ENCODE data around the gene GPR85.
A peak's percentile ranks its signal among the peaks of the same experiment; 100 is the strongest.
"Not testable (repeated sequence)": the region's sequence is repeated elsewhere in the genome, so short reads cannot be mapped to it uniquely, and the experiment has no call there.

Gene GPR85, protein sequence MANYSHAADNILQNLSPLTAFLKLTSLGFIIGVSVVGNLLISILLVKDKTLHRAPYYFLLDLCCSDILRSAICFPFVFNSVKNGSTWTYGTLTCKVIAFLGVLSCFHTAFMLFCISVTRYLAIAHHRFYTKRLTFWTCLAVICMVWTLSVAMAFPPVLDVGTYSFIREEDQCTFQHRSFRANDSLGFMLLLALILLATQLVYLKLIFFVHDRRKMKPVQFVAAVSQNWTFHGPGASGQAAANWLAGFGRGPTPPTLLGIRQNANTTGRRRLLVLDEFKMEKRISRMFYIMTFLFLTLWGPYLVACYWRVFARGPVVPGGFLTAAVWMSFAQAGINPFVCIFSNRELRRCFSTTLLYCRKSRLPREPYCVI

DNA sequence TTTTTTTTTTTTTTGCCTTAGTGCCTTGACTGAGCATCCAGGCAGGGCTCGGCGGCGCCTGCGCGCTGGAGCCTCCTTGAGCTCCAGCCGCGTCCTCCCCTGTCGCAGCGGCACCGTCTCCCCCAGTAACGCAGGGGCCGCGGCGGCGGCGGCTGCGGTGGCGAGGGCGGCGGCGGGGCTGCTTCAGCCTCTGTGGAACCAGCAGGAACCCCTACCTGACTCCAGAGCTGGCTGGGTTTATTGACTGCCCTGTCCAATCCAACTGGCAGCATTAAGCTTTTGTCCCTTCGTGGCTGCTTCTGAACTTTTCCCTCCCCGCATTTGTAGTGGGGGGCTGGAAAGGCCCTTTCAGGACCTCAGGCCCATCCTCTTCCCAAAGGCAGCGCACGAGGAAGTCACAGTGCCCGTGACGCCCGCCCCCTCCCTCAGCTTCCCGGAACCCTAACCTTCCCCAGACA, at the start of gene GPR85:
GPR85 (minus strand) TSS at position 397 of the 458 bp plus-strand sequence. CDS start 2,106 bp downstream, outside the sequence.
- no peak for DNase-seq (ENCODE audit: low spot score)

DNA sequence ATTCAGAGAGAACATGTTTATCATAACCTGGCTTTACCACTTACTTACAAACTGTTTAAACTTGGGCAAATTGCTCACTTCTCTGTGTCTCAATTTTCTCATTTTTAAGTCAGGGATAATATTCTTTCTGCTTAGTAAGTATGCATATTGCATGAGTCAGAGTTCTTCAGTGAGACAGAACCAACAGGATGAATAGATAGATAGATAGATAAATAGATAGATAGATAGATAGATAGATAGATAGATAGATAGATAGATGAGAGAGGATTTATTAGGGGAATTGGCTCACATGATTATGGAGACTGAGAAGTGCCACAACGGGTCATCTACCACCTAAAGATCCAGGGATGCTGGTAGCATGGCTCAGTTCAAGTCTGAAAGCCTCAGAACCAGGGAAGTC, 47.4 kb upstream of the GPR85 start:
- no peak for DNase-seq (ENCODE audit: low spot score)

DNA sequence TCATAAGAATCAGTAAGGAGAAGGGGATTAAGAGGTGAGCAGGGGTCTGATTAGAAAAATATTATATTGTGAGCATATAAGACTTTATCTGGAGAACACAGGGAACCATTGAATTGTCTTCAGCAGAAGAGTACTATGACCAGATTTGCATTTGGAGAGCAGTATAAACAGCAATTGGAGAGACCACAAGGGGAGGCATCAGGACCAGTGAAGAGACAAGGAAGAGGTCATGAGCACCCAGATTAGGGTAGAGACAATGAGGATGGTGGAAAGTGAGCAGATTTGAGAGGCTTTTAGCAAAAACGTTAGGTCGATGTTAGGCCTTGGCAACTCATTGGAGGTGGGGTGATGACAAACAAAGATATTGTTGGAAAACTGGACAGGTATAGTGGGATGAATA, 44.7 kb upstream of the GPR85 start:
- no peak for DNase-seq (ENCODE audit: low spot score)

DNA sequence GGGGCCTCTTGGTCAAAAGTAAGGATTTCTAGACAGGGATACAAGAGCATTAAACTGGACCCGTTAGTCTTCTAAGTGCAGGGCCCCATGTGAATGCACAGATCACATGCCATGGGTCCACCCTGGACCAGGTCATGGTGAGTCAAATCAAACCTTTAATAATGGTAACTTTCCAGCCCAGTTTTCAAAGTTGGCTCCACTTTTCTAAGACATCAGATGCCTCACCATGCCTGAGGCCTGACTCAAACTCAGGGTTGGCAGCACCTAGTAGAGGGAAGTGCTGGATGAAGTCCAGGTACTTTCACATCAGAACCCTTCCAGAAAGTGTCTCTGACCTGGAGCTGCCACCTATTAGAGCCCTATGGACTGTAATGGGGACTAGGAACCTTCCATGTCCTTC, 41.4 kb upstream of the GPR85 start:
- no peak for DNase-seq (ENCODE audit: low spot score)

DNA sequence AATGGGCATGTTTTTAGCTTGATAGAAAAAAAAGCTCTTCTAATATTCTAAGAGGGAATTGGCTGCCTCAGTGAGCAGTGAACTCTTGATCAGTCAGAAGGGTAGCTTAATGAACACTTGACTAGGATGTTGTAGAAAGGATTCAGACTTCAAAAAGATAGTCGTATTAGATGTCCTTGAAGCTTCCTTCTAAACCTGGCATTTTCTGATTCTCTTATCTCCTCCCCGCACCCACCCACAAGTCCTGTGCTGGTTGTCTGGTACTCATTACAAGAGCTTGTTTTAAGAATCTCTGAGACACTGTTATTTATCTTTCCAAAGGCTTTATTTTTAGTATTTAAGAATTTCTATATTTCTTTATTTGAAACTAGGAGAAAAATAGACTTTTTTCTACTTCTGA, 39.1 kb upstream of the GPR85 start:
- DNase-seq (ENCODE audit: low spot score) = no peak

DNA sequence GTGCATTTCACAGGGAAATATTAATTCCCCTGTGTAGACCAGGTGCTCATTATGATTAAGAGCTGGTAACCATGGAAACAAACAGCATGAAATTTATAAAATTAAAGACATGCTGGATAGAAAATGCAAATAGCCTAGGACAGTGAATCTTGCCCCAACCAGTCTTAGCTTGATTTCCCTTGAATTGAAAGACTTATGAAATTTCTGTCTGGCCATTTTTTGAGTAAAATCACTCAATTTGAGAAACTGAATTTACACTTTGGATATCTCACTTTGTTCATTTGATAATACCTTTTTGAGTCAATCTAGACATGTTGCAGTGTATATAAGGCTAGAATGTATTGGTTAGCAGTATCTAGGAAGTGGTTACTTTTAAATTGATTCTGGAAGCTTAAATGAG, 36.1 kb upstream of the GPR85 start:
- DNase-seq (ENCODE audit: low spot score) = no peak

DNA sequence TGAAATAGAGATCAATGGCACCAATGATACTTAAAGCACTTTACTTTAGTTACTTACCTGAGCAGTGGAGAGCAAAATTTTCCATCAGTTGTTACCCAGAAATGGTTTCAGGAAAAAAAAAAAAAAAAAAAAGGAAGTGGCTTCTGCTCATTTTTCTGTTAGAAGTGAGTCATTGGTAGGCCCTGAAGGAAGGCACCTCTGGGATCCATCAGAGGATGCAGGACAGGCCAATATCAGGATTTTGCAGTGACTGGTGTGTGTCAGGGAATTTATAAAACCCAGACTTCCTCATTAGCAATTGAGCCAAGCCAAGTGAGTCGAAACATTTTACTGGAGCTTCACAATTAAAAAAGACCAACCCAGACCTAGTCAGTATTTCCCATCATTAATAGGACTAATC, 34.0 kb upstream of the GPR85 start:
- DNase-seq (ENCODE audit: low spot score) = no peak

DNA sequence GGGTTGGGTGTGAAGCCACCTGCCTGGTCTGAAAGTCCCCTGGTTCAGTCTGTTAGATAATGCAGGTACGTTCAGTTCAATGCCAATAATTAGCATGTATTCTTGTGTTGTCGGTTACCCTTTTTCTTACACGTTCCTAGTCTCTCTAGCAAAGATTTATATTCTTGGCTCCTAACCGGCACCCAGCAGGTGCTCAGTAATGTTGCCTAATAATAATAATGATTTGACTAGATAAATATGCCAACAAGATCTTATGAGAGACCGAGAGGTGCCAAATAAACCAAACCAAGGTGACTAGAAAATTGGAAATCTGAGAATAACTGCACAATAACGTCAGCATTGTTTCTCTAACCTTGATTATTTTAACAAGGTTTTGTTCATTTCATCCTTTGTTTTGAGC, 32.8 kb upstream of the GPR85 start:
- no peak for DNase-seq (ENCODE audit: low spot score)

DNA sequence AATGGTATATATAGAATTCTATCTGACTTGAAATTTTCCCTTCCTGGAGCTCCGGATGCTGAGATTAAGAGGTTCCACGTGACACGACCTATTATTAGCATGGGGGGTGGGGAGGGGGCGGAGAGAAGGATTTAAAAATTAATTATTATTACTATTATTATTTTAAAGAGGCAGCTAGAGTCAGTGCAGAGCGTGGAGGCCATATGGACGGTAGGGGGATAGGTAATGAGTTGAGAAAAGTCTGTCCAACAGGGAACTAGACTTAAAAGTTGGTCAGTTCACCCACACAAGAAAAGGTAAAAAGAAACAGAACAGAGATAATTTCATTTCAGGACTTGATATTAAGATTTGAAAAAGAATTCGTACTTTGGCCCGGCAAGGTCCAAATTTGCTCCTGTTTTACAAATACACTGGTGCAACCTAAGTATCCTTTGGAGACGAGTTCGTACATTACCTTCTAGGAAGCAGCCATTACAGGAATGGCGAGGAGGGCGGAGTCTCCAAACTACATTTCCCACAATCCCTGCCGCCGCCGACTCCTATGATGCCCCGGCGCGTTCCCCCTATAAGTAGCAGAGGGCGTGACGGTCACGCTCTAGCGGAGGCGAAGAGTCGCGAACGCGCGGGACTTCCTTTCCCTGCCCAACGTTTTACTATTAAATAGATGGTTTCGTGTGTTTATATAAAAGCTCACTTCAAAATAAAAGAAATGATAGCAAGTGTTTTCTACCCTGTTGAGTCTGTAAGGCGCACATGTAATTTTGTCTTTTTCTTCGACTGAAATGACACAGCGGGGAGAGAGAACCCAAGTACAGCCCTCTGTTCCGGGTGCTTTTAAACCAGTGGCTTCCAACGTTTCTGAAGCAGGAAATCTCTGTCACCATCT, 31.7 kb upstream of the GPR85 start, which contains the start of gene SMIM30:
SMIM30 (minus strand) TSS at position 481 of the 886 bp plus-strand sequence. CDS start 976 bp downstream, outside the sequence.
- peak; percentile 87 for DNase-seq (ENCODE audit: low spot score)

DNA sequence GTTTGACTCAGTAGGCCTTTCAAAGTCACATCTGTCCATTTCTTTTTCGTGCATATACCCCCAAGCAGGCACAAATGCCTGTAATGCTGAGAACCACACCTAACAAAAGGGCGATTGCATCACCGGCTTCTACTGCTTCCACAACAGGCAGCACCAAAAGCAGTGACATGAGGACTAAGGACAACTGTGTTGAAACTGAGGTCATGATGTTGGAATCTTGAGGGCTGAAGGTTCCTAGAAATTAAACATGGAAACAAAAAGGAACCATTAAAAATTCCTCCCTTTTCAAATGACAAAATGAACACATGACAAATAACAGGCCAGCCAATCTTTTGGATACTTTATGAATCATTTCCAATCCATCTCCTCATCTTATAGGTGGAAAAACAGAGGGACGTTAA, 30.7 kb upstream of the GPR85 start:
- not testable (repeated sequence) for DNase-seq (ENCODE audit: low spot score)

DNA sequence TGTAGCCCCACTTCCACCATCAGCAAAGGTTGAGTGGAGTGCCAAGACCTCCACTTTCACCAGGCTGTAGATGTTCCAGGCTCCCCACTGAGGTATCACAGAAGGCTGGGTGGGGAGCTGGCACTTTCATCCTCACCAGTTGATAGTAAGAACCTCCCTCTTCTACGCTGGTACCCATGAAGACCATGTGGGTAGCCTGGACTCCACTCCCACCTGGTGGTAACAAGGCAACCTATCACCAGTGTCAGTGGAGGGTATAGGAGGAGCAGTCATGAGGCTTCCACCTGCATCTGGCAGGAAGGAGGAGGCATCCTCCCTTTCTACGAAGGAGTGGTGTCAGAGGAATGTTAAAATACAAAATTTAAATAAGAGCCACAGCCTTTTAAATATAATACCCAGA, 27.3 kb upstream of the GPR85 start:
- no peak for DNase-seq (ENCODE audit: low spot score)

DNA sequence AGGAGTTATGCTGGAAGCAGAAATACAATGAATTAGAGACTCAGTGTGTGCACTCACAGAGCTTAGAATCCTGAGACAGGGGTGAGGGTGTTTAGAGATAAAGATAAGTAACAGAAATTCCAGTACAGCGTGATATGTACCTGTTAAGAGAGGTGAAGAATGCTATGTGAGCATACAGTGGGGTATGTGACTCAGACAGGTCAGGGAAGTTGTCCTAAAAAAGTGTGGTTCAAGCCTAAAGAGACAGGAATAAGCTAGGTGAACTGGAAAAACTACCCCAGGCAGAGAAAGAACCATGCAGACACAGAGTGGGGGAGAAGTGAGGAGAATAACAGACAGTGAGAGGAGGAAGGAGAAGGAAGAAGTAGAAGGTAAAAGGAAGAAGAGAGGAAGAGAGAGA, 23.1 kb upstream of the GPR85 start:
- no peak for DNase-seq (ENCODE audit: low spot score)

DNA sequence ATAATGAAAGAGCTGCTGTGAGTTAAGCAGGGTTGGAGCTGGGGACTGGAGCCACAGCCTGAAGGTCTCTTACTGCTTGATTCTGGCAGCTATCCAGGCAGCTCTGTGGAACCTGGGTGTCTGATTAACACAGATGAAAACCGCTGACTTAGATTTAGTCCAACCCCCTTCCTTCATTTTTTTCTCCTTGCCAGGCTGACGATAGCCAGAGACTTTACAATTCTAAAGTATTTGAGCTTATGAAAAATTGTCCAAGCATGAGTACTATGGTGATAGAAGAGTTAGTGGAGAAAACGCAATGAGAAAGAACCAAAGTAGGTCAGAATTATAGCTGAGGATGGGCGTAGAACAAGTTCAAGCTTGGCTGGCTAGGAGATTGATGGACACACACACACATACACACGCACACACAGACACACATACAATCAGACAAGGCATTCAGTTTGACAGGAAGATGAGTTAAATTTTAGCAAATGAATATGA, 13.5 kb upstream of the GPR85 start:
- DNase-seq (ENCODE audit: low spot score) = no peak

DNA sequence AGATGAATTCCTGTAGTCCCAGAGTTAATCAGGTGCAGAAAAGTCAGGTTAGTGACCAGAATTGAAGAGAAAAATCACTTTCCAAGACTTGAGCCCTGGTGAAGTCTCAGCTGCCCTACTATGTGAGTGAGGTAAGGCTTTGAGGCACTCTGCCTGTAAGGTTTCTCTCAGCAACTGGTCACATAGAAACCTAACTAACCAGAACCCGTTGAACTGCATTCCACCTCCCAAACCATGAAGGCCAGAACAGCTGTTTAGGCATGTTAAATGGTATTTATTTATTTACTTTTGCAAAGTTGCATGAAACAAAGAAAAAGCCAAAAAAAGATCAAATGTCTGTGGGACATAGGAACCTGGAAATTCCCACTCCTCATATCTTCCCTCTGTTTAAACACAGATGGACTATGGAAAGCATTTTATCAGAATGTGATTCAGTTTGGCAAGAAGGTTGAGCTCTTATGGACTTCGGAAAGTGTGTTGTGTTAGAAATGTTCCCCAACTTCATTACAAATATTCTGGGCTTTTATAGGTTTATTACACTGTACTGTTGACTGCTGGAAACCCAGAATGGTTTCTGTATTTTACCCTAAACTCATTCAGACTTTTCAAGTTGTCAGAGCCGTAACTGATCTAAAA, 12.8 kb upstream of the GPR85 start:
- DNase-seq (ENCODE audit: low spot score) = no peak

DNA sequence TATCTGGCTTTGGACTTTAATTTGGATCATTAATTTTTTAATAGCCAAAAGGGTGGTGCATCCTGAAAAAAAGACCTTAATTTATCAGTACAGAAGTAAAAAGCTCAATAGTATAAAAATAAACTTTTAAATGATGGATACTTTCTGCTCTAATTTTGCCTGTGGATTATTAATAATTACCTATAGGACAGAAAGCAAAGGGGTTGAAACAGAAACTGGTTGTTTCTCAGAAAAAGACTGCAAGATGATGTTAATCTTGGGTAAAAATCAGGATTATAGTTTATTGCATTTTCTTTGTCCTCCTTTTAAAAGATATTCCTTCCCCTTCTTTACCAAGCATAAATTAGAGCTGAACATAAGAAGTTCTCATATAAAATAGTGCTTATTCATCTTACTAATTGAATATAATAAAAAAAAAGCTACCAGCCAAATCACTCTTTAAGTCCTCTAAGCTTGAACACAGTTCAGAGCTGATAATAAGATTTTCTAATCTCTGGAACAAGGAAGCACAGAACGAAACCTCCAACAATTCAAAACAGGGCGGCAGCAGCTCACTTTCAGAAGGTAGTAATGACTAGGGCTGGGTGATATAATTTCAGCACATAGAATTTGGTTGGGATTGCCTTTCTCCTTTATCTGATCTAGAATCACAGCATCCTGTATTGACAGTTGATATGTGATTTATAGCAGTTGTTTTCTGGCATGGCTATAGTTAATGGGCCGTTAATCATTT, 8.1 kb upstream of the GPR85 start:
- DNase-seq (ENCODE audit: low spot score) = no peak

DNA sequence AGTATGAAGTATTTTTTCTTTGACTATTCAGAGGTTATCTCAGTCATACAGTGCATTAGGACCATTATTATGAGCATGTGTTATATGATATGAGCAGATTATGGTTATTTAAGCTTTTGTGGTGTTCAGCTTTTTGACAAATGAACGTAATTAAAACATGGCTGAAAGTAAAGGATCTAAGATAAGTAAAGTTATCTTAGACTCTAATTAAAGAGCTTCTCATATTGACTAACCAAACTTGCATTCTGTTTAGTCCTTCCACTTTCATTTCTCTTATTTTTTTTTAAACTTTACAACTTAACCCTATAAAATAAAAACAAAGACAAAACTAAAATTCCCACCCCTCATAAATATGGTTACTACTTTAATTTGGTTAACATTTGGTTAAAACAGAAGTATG, 6.9 kb upstream of the GPR85 start:
- no peak for DNase-seq (ENCODE audit: low spot score)

DNA sequence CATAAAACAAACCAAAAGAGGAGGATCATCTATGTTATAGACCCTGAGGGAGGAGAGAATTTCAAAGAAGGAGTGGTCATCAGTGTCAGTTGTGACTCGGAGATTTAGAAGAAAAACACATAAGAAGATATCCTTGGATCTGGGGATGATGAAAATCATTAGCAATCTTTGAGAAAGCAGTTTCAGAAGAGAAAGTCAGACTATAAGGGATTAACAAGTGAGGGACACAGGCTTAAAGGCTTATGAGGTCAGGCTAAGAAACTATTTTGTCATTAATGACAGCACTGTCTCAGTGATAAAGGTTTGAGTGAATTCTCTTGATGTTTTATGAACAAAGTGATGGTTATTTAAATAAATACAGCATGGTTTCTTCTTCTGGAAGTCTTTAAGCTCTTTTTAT, 6.1 kb upstream of the GPR85 start:
- DNase-seq (ENCODE audit: low spot score) = no peak

DNA sequence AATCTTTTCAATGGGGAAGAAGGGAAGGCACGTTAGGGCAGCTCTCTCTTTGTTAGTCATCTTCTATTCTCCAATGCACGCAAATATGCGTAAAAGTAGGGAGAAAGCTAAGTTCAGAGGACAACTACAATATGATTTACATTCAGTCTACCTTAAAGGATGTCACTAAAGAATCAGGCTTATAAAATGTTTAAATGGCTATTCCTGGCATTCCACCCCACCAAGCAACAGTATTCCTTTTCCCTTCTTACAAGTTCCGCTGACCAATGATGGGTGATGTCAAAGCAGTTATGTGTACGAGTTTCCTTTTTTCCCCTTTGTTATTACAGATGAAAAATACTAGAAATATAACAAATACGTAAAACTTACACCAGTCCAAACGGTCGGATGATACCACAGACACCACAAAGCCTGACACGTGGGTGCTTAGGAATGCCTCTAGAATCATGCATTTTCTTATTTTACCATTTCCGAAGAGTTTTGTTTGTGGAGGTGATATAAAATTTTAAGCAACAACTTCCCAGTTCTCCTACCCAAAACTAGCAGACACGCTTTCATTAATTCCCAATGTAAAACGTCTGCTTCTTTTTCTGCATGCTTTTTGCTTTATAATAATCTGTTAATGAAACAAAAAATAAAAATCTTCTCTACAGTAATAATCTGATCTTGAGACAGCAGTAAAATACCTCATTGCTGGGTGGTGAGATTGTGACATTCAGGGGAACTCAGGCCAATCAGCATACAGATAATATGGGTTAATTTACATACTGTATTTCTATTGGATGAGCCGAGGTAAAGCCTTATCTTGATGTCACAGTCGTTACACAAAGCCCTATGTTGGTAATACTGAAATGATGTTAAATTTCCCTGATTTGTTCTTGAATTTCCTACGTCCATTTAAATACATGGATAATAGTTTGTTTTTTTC, 708 bp upstream of the GPR85 start:
- no peak for DNase-seq (ENCODE audit: low spot score)

DNA sequence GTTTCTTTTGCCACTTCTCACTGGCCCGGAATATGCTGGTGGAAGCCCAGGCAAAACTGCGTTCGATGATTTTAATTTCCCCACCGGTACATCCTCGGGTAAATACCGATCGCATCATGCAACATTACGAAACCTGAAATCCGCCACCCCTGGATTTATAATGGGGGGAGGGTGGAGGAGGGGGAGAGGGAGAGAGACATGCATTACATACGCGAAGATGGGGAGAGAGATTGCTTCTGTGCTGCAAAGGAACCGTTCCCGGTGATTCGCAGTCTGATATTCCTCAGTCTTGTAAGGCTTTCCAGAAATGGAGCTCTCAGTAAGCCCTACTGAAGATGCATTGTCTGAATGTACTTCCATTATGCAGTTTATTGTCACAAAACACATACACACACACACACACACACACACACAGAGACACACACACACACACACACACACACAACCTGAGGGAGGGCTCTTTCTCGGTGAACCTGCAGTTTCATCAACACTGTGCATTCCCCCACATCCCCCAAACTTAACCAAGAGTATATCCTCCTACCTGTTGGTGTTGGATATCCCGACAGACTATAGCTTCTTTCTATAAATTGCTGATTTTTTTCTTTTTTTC, 741 bp downstream of the GPR85 start:
- DNase-seq (ENCODE audit: low spot score) = no peak

DNA sequence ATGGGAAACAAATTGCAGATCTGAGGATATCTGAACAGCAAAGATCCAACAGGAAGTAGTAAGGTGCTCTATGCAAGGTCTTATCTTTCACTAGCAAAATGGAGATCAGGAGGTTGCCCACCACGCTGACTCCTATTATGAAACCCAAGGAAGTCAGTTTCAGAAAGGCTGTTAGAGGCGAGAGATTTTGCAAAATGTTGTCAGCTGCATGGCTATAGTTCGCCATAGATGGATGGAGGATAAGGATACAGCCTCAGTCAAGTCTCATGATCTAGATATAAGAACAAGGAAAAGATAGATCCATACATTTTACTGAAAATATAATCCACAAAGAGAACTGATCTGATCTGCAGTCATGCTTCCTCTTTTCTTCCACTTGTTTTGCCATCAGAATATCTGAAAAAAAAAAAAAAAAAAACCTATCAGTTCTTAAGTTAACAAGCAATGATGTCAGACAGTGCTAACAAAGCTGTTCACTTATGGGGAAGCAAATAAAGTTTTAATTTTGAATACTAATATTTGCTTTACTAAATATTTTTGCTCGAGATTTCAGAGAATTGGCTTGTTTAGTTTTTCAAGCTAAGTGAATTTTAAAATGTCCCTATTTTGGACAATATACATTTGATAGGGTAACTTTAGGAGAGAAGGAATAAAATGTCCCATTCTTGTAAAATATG, 2.0 kb downstream of the GPR85 start:
- no peak for DNase-seq (ENCODE audit: low spot score)

All from hematopoietic multipotent progenitor cell treated with erythropoietin and hydrocortisone succinate and interleukin-3 and kit ligand, for 15 days (in vitro differentiated cells).